GM19372 (cell line): ENCODE measurements around the gene GATM.
A peak's percentile ranks its signal among the peaks of the same experiment; 100 is the strongest.
"Not testable (repeated sequence)": the region's sequence is repeated elsewhere in the genome, so short reads cannot be mapped to it uniquely, and the experiment has no call there.

Experiments
- ATAC-seq: cut with Tn5 transposase; IDR thresholded peaks from one replicate; pipeline ENCODE4 v1.9.1; 2021; ENCODE audit warnings: mild to moderate bottlenecking, low read depth, moderate library complexity; ENCODE audit not compliant: unreplicated experiment

Gene GATM

DNA sequence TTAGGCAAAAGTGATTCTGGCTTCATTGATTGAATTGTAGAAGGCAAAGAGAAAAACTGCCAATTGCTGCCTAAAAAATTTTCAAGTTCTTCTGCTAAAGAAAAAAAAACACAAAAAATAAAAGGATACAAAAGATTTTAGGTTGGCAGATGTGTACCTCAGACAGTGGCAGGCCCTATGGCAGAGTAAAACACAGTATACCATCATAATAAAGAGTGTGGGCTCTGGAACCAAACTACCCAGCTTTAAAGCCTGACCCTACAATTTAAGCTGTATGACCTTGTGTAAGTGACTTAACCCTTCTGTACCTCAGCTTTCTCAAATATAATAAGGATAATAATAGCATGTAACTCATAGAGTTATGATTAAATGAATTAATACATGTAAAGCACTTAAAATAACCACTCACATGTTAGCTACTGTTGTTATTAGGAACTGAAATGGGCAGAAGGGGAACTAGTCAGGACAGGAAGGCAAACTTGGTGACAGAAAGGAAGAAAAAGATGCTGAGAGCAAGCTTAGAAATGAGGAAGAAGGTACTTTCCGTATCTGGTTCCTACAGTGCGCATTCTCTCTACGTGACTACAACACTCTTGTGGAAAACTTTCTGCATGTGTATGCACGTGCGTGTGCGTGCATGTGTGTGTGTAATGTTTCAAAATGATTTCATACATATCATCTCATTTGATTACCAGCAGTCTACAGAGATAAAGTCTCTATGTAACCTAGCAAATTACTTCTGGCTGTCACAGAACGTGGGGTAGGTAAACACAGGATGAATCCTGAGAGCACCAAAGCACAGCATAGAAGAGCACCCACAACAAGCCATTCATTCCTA lies 13.6 kb upstream of the GATM start:
- peak; percentile 95 for ATAC-seq

GRCh38 chr15:45389351-45389750 lies 11.0 kb upstream of the GATM start:
- no peak for ATAC-seq

- no peak for ATAC-seq
Measured at GRCh38 chr15:45387380-45388007, 9.2 kb upstream of the GATM start.

GRCh38 chr15:45386974-45387373 lies 8.6 kb upstream of the GATM start:
- no peak for ATAC-seq

DNA sequence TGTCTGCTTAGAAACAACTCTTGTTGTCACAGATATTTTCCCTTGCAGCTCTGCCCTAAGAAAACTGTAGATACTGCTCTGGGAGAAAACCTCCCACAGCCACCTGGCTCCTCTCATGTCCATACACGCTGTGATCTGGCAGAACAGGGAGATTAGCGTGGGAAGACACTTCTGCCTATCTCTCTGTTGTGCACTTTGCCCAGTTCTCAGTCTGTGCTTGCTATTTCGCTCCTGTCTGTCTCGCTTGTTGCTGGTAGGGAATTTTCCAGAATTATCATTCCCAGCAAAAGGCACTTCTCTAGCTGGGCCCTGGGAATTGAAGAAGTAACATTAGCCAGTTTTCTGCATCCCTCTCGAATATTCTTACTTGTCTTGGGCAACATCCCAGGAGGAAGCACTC lies 8.1 kb upstream of the GATM start:
- no peak for ATAC-seq

DNA sequence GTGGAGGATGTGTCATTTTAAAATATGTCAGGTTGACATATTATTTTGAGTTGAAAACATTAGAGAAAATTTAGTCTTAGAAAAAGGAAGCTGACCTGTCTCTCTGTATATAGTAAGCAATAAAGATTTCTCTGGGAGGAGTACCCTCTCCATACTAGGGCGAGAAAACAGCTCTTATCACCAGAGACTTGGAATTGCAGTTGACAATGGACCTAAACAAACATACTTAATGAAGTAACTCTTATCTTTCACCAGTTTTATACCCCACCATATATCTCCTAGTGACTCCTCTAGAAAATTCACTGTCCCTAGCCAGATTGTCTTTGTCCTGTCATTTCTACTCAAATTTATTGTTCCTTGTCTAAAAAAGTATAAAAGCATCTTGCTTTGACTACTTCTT lies 7.2 kb upstream of the GATM start:
- ATAC-seq: no peak

- no peak for ATAC-seq
Measured at GRCh38 chr15:45384700-45385099, 6.4 kb upstream of the GATM start.

DNA sequence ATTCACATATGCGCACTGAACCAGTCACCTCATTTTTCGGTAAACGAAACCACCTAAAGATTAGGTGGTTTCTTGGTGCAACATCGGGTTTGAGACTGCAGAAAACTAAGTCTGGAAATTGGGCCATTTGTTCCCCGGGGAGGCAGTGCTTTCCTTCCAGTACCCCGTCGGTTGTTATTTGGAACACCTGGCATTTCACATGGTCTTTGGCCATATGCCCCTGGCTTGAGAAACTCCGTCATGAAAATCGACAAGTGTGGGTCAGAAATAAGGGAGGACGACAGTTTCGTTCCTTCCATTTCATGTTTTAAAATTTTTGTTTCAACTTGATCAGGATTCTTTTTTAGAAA lies 544 bp upstream of the GATM start:
- ATAC-seq: no peak

DNA sequence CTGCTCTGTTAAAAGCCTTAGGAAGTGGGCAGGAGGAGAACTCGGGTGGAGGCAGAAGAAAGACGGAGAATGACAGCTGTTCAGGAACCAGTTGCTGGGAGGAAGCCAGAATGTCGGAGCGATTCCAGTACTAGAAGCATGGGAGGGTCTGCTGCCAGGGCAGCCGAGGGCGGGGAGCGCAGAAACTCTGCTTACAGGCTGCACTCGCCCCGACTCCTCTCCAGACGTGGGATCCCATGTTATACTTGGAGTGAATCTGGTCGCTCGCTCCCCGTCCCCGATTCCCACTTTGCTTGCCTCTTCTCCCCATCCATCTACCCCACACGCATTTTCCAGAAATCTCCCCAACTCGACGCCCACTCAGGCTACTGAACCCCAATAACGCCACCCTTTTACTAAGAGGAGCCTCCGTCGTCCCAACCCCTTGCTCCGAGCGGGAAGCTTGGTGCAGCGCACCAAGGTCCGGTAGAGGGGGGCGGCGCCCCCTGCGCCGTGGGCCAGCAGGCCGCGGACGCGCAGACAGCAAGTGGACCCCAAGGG lies 665 bp downstream of the GATM start:
- no peak for ATAC-seq

GRCh38 chr15:45376967-45377608 lies 1.3 kb downstream of the GATM start:
- no peak for ATAC-seq

DNA sequence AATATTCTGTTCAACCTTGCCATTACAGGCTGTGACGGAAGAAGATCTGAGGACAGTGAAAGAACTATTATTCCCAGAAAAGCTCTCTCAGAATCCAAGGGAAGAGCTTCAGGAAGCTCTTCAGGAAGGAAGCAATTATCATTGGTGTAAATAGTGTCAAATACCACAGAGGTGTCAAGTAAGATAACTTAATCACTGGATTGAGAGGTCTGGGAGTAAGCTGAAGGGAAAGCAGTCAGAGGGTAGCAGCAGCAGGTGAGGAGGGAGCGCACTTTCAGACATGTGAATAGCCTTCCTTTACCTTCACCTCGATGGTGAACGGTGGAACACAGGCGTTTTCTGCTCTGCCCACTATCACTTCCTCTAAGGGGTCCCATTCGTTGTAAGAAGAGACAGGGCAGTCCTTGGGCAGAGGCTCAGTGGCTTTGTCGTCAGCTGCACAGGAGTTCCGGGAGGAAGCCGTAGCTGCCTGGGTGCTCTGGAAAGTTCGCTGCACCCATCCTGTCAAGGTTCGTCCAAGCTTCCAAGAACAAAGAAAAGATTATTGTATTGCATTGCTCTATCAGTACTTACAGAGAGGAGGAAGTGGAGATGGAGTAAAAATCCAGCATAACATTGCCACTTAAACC lies 1.9 kb downstream of the GATM start:
- ATAC-seq: no peak

- ATAC-seq: no peak
Measured at GRCh38 chr15:45375836-45376235, 2.5 kb downstream of the GATM start.

DNA sequence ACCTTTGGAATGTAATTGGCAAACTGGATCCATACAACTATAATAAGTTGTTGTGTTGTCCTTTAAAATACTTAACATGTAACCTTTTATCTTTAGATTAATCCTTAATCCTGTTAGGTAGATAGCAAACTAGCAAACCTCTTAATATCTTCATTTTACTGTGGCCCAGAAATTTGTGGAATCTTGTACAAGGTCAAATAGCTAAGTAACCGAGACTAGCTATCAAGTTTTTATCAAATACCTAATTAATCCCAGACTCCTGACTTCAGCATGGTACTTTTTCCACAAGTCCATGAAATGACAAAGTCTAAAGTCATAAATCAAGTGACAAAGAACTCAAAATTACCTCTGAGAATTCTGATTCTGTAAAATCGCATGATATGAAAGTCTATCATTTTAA lies 4.4 kb downstream of the GATM start:
- no peak for ATAC-seq

DNA sequence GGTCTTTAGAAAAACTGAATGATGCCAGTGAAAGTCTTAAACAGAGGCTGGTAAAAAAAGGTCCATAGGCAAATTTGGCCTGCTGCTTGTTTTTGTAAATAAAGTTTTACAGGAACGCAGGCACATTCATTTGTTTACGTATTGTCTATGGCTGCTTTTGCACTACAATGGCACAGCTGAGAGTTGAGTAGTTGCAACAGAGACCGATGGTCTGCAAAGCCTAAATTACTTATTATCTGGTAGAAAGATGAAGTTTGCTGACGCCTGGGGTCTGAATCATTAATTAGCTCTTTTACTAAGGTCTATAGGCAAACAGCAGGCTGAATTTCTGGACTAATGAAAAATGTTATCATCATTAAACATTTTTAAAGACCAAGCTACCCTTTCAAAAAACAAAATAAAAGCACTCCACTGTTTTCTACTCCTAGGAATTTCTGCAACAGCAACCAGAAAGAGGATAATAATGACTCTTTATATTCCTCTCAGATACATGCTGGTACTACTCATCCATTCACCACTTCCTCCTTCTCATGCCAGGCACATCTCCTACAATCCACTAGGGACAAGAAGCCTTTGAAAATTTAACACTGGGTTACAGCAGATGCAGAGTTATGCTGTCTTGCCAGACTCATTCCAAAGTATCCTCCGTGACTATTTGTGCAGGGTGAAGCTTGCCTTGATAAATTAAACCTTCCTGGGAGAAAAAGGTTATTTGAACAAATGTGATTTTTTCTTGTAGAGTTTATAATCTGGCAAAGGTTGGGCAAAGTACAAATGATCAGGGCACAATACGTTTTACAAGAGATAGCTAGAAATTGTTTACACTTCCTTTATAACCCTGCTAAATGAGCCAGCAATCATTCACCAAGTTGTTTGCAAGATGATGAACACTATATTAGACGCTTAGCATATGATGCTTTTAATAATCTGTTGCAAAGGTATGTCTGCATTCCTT lies 6.0 kb downstream of the GATM start:
- no peak for ATAC-seq

- no peak for ATAC-seq
Measured at GRCh38 chr15:45371546-45371945, 6.8 kb downstream of the GATM start.

GRCh38 chr15:45370042-45370441 lies 8.3 kb downstream of the GATM start:
- ATAC-seq: not testable (repeated sequence)

DNA sequence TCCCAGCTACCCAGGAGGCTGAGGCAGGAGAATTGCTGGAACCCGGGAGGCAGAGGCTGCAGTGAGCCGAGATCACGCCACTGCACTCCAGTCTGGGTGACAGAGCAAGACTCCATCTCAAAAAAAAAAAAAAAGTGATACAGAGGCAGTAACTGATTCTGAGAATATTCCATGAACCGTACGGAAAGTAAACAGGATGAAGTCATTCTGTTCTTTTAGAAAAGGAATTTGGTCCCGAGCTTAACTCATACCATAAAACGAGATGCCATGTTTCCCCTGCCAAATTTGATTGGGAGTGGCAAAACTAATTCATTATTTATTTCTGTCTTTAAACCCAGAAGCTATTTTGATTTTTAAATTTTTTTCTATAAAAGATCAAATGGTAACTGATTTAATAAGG lies 11.1 kb downstream of the GATM start:
- ATAC-seq: not testable (repeated sequence)

DNA sequence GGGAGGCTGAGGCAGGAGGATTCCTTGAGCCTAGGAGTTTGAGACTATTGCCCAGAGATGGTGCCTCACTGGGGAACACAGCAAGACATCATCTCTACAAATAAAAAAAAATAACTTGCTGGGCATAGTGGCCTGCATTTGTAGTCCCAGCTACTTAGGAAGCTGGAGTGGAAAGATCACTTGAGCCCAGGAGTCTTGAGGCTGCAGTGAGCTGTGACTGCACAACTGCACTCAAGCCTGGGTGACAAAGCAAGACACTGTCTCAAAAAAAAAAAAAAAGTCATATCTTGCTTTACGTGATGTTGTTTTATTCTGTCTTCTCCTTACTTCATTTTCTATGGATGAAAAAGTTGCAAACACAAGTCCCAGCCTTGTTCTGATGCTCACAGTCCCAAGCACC lies 14.1 kb downstream of the GATM start:
- no peak for ATAC-seq

GRCh38 chr15:45363801-45364200 lies 14.5 kb downstream of the GATM start:
- no peak for ATAC-seq

DNA sequence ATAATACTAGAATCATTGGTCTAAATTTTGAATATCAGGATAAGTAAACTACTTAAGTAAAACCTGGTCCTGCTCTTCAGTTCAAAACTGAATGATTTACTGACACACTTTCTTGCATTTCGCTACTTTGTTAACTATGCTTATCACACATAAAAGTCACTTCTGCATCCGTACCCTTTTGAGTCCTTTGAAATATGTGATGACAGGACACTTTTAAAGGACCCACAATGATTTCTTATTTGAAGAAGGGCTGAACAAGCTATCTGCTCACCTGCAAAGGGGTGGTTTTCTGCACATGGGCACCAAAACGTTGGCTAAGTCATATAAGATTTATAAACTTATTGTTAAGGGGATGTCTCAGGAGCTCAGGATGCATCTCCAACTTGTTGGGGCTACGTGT lies 15.0 kb downstream of the GATM start:
- ATAC-seq: no peak
